ENCODE data around the gene BCOR.

Gene BCOR

DNA sequence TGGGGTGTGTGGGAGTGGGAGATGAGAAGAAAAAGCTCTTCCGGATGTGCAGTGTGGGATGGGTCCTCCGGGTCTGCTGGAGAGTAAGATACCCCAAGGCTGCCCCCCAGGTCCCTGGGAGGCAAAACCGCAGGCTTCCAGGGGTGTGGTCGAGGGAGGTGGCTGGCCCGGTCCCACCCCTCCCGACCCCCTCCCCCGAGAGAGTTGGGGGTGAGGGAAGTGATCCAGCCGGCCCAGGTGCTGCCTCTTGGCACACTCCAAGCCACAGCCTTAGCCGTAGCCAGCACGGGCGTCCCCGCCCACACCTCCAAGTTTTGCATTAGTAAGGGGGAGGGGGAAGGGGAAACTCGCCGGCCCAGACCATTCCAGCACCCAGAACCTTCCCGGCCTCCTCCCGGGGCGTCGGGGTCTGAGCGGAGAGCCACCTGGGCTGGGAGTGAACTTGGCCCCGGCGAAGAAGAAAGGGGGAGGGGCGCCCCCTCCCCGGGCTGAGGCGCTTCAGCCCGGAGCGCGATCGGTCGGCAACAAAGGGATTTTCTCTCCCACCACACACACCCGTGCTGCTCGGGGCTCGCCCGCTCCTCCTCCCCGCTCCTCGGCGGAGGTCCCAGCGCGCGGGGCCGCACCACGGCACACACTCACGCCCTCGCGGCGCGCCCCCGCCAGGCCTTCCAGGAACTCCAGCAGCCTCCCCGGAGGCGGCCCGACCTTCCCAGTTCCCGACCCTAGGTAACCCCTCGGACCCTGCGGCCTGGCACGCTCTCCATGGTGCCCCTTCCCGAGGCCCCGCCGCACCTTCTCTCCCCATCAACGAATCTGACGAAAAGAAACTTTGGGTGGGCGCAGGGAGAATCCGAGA, 14.4 kb downstream of the BCOR start:
- no peak for DNase-seq

DNA sequence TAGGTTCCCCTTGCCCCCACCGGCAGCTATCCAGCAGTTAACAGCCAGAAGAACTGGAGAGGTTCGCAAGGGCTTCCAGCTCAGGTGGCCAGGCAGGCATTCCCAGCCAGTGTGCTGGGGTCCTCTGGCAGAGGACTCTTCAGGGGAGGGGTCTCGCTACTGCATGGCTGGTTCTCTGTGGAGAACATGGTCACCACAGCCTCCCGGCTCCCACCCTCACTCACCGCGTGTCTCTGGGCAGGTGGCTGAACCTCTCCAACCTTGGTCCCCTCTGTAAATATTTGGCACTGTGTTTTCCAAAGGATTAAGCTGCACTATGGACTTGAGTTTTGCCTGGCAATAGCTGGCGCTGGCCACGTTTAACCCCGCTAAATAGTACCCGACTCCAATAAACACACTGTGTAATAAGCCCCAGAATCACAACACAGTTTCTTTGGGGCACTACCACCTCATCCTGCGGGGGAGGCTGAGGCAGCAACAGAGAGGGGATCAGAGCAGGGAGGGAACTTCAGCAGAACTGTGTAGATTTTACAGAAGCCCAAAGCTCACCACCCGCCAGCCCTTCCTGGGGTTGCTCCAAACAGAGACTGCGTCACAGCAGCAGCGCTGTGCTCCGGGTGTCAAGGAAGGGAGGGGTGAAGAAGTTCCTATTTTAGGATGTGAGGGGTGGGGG, 15.2 kb downstream of the BCOR start:
- DNase-seq, result no peak

GRCh38 chrX:40081679-40082068, 16.1 kb downstream of the BCOR start:
- no peak for DNase-seq

GRCh38 chrX:40080894-40081678, 16.7 kb downstream of the BCOR start:
- no peak for DNase-seq

GRCh38 chrX:40079572-40079971, 18.2 kb downstream of the BCOR start:
- no peak for DNase-seq

DNA sequence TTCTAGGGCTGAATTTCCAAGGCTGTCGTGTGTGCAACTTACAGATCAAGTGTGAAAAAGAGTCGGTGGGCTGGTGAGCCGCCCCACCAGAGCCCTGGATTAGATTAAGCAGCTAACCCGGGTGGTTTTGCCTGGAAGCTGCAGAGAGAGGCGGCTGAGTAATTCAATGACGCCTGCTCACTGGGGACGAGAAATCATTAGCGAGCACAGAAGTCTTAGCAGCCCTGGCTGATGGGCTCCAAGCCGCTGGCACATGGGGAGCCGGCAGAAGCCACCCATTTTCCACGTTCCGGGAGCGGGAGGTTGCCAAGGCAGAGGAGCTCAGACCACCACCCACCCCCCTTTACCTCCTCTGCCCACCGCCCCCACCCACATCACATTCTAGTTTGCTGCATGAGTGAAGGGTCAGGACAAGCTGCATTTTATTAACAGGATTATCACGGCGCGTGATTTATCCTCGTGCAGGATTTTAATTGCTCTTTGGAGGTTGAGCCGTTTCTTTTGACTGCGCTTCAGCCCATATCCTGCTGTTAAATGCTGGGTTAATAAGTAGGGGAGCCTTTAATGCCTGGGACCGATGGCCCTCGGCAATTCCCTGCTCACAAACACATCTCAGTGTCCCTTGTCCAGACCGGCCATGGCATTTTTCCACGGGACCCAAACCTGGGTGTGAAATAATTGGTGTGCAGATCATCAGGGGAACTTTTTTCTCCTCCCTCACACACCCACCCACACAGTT, 19.1 kb downstream of the BCOR start:
- DNase-seq, result no peak

- DNase-seq, result no peak
These were observed 19.9 kb downstream of the BCOR start for GRCh38 chrX:40077906-40078305.

DNA sequence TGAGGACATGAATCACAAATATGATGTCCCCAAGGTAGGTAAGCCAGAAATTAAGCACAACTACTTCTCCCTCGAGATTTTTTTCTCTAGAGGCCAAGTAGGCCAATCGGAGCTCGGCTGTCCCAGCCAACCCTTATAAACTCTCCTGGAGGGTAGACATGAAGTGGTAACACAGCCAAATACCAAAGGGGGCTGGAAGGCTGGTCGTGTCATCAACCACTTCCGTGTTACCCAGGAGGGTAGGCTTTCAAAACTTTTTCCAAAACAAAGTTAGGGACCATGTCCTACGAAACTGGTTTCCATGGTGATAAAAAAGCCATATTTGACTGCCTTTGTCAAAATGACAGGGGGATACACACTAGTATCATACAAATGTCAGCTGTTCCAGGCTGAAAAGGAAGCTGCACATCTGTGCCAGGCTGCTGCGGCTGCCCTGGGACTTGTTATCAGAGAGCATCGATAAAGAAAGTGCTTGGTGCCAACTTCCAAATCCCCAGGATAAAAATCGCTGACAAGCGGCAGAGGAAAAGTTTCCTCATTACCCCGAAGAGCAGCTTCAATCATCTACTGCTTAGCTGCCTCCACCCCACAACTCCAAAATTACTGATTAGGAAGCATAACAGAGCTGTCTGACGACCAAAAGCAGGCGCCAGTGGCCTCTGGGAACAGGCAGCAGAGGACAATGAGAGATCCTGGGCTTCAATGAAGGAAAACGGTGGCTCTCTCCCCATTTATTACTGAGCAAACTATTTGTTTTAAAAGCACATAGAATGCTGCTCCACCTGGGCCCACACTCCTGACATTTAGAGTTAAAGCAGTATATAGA, 20.8 kb downstream of the BCOR start:
- DNase-seq, result no peak

DNA sequence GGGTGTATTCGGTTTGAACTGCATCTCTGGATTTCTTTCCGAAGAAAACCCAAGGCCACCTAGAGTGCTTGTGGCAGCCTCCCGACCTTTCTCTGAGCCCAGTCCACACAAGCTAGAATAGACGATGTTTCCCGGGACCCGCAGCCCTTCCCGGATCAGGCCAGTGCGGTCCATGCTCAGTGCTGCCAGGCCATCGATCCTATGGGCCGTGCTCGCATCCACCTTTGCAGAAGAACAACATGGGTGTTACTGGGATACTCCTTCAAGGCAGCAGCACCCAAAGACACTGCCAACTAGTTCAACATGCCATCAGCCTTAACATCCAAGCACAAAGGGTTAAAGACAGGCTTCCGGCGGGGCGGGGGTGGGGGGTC, 22.8 kb downstream of the BCOR start:
- no peak for DNase-seq

DNA sequence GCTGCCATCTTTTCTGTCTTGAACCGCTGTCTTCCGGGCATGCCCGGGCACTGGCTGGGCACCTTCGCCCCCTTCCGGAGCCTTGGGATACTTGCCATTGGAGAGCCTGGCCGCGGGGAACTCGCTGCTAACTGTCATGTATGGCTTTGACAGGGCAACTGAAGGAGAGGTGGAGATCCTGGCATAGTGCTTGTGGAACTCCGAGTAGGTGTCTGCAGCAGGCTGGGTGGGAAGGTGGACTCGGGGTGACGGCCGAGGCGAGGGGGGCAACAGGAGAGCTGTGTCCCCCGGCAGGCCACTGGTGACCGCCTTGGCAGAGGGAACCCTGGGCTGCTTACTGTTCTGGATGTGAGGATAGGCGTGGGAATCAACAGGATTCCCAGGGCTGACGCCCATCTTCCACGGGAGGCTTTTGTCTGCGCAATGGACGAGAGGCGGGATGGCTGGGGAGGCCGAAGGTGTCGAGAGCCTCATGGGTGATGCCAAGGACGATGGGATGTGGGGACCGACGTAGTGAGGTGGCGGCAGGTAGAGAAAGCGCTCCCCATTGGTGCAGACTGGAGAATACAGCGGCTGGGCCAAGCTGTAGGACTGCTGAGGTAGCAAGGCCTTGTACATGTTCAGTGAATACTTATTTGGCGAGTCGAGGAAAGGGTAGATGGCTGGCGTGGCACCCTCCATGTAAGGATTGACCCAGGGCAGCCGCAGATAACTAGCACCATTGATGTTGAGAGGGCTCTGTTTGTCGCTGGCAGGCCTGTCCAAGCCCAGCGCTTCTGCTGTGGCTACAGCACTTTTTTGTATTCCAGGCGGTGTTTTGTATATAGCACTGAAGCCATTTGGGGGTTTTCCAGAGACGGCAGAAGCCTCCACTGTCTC, 23.4 kb downstream of the BCOR start:
- no peak for DNase-seq

- DNase-seq, result no peak
These were observed 24.2 kb downstream of the BCOR start for GRCh38 chrX:40073439-40074054.

DNA sequence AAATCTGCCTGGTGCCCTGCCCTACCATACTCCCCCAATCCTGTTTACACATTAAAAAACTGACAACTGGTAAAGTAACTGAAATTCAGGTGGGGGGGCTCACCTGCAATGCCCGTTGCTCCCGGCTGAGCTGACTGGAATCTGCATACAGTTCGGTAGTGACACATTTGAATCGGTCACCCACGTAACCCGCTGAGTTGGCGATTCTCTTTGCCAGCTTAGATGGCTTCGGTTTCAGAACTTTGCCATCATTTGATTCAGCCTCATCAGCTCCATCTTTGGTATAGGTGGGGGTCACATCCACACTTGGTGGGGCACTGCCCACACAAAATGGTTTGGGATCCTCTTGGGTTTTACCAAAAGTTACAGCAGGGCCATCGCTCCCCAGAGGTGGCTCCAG, 25.5 kb downstream of the BCOR start:
- DNase-seq, result no peak

DNA sequence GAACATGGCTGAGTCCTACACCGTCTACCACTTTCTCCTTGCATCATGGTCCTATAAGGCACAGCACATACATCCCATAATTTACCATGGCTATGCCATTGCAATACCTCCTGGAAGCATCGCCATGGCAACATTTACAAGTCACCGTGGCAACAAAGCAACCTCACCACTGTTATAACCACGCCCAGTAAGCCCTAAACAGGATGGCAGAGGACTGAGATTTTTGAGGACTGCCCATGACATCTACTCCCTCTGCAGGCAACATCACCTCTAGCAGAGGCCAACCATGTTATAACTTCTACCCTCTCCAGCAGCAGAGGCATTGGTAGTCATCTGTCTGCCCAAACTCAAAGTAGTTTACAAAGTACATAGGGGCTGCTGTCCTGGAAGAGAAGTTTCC, 29.7 kb downstream of the BCOR start:
- no peak for DNase-seq

DNA sequence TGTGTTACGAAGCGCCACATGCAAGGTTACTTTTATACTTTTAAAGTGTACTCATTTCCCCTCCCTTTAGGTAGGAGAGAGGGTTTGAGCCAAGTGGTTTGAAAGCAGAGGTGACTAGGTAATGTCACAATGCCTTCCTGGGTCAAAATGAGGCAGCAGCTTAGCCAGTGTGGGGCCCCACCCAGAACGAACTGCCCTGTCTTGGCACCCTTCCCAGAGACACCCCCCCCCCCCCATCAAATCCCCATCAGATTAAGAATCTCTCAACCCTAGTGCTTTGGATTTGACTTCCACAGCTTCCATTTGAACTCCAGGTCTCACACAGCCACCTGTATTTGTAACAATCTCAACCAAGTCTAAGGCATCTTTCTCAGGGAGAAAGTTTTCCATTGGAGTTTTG, 31.1 kb downstream of the BCOR start:
- DNase-seq, result no peak

DNA sequence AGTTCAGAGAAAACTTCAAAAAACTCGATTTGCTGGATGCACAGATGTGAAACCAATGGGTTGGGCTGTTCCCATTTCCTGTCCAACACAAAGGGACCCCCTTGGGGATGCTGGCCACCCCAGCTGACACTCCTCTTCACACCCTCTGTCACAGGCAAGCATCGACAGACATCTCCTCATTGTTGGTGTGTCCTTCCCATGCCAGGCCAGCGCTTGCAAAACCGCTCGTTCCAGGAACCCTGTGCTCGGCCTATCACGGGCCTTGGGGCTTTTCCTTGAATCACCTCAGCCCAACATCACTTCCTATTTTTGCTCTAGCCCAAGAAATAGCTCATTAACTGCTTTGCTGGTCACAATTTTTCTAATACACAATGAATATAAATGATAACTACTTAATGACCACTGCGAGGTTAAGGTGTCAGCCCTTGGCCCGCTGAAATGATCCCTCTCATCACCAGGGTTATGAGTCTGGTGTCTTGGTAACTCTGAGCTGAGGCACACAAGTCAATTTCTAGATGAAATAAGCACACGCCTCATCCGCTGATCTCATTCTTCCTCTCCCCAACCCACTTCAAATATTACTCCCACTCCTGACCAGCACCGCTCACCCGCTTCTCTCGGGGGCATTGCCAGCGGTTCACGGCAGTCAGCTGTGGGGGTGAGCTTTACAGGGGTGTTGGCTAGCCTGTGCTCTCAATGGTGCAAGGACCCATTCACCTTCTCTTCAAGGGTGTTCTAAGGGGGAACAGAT, 32.3 kb downstream of the BCOR start:
- no peak for DNase-seq

GRCh38 chrX:40064055-40064597, 33.6 kb downstream of the BCOR start:
- no peak for DNase-seq

DNA sequence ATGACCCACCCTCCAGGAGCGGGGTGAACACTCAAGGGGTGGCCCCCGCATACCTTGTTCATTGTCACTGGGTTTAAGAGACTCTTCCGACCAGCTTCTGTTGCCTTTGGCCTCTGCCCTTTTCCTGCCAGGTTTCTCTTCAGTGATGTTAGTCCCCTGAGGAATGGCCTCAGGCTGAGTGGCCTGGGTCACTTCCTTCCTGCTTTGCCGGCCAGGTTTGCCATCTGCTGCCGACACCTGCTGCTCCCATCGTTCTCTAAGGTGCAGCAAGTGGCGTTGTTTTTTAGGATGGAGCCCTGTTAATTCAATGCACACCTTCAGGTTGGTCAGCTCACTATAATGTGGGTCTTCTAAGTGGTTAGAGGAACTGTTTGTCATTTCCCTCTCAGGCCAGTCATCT, 34.2 kb downstream of the BCOR start:
- no peak for DNase-seq

DNA sequence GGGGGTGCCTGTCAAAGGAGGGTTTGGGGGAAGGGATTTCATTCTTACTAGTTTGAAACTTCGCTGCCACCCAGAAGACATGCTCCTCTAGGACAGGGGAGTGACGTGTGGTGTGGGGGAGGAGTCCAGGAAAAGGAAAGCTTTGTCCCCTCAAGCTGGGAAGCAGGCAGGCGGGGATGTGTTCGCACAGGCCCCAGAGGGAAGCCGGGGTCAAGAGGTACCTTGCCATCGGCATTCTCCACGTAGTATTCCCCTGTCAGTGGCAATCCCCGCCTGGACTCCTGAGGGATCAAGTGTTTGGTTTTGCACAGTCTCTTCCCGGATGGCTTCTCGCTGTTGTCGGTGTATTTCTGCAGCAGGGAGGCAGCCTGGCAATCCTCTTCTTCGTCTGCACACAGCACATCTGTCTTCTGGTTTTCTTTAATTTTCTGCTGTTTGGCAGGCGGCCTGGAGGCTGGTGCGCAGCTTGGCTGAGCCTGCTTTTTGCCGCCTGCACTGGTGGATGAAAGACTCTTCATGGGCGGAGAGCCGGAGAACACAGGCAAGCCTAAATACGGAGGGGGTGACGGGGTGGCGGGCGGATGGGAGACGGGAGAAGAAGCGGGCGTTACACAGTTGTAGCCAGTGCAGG, 35.1 kb downstream of the BCOR start:
- DNase-seq, result no peak
